Spleen (tissue), 7 donors: ENCODE measurements around the gene TLE1.

Source experiments
- POLR2A ChIP-seq, 3 donors: fragments of 450-650 bp; IDR thresholded peaks; one replicate each; pipeline ENCODE4 v1.5.1; 2017; ENCODE audit warnings: antibody characterized with exemption in 3 of 3, mild to moderate bottlenecking in 1 of 3
- POLR2AphosphoS5 ChIP-seq, 3 donors: sonication (generic); formaldehyde crosslinking; IDR thresholded peaks; one replicate each; pipeline ENCODE4 v1.5.1; 2017; ENCODE audit warnings: antibody characterized with exemption in 3 of 3
- TF ChIP-seq, protein P1 (sequence below), 11 experiments: fragments of 200-600 bp in 7 of 11; fragments of 450-650 bp in 4 of 11; sonication (generic) in 4 of 11; IDR thresholded peaks in 8 of 11; conservative IDR thresholded peaks in 3 of 11; 1 replicate in 7 of 11; 2 replicates in 4 of 11; pipeline versions ENCODE4 v1.4.0 to v1.8.0; 2016 to 2021; ENCODE audit warnings: antibody characterized with exemption in 11 of 11, inconsistent platforms in 4 of 11, mild to moderate bottlenecking in 1 of 11
- donor health status: DM: no; HTN: no; CAD: no; lungs with moderate emphysema.
- donor health status: DM: no; HTN: no; CAD: no.
- donor health status: DM: no; HTN: no; CAD: no.

GRCh38 chr9:81649475-81650240 lies 39.7 kb downstream of the TLE1 start:
- TF ChIP-seq, protein P1, sequence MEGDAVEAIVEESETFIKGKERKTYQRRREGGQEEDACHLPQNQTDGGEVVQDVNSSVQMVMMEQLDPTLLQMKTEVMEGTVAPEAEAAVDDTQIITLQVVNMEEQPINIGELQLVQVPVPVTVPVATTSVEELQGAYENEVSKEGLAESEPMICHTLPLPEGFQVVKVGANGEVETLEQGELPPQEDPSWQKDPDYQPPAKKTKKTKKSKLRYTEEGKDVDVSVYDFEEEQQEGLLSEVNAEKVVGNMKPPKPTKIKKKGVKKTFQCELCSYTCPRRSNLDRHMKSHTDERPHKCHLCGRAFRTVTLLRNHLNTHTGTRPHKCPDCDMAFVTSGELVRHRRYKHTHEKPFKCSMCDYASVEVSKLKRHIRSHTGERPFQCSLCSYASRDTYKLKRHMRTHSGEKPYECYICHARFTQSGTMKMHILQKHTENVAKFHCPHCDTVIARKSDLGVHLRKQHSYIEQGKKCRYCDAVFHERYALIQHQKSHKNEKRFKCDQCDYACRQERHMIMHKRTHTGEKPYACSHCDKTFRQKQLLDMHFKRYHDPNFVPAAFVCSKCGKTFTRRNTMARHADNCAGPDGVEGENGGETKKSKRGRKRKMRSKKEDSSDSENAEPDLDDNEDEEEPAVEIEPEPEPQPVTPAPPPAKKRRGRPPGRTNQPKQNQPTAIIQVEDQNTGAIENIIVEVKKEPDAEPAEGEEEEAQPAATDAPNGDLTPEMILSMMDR (IDR thresholded peaks at IDR 0.05 in 8 of 11, conservative IDR thresholded peaks at IDR 0.05 in 3 of 11) = no peak
- TF ChIP-seq POLR2A (IDR thresholded peaks at IDR 0.05) = no peak
- TF ChIP-seq POLR2AphosphoS5 (IDR thresholded peaks at IDR 0.05) = no peak
